ENCODE data around the gene RERE.

- TF ChIP-seq CTCF (conservative IDR thresholded peaks at IDR 0.05; ENCODE audit: low read depth in 2 of 2) (no peak), NANOG (IDR thresholded peaks at IDR 0.05; ENCODE audit: borderline replicate concordance) (no peak), EZH2phosphoT487 (IDR thresholded peaks at IDR 0.05; ENCODE audit: unreplicated experiment) (no peak)
These were observed 482.2 kb downstream of the RERE start for GRCh38 chr1:8335246-8335645.
